Measurements from ENCODE around the gene SEC62. TPM values are rescaled to one million over a fixed set of nuclear protein-coding genes. Genes with fewer than 3 reads are reported as not detected.

Gene SEC62
- total RNA-seq, 2 donors from 2014 or later: 50.4 to 54.0 TPM

- H3K4me3 ChIP-seq: no peak overlapping the region
- H3K27ac ChIP-seq: no peak overlapping the region
- intact Hi-C loops (cut with DNase I): no loop called here
- H3K9me3 ChIP-seq: no peaks in the 10 kb centered on the region
- no peaks in the 10 kb centered on the region for H3K36me3 ChIP-seq
- DNase-seq (ENCODE audit: low spot score): no peak
- H3K4me1 ChIP-seq (replicated peaks): no peaks in the 10 kb centered on the region
- TF ChIP-seq POLR2A (IDR thresholded peaks at IDR 0.05): no peak
- TF ChIP-seq CTCF (IDR thresholded peaks at IDR 0.05): no peak
- no peak for TF ChIP-seq POLR2AphosphoS5 (IDR thresholded peaks at IDR 0.05)
- no peaks in the 10 kb centered on the region for H3K27me3 ChIP-seq (replicated peaks; ENCODE audit: insufficient read depth)
- 97% methylated on average over 1 of the region's 1 CpG for WGBS
These were observed 32.8 kb downstream of the SEC62 start for GRCh38 chr3:169999433-169999832.

- TF ChIP-seq POLR2A (IDR thresholded peaks at IDR 0.05) (no peak), POLR2AphosphoS5 (IDR thresholded peaks at IDR 0.05) (no peak), CTCF (IDR thresholded peaks at IDR 0.05) (no peak)
- Histone ChIP-seq H3K4me1 (replicated peaks) (no peaks in the 10 kb centered on the region), H3K27ac (no peak overlapping the region), H3K36me3 (no peaks in the 10 kb centered on the region), H3K9me3 (no peaks in the 10 kb centered on the region), H3K4me3 (no peak overlapping the region), H3K27me3 (replicated peaks; ENCODE audit: insufficient read depth) (no peaks in the 10 kb centered on the region)
- no peak for DNase-seq (ENCODE audit: low spot score)
- intact Hi-C loops (cut with DNase I): no loop called here
- 92% methylated on average over 2 of the region's 2 CpGs for WGBS
These were observed 33.4 kb downstream of the SEC62 start for GRCh38 chr3:170000051-170000450.

- TF ChIP-seq CTCF (IDR thresholded peaks at IDR 0.05) (no peak), POLR2AphosphoS5 (IDR thresholded peaks at IDR 0.05) (no peak), POLR2A (IDR thresholded peaks at IDR 0.05) (no peak)
- no peak overlapping the region for H3K27ac ChIP-seq
- H3K4me1 ChIP-seq (replicated peaks): no peaks in the 10 kb centered on the region
- H3K9me3 ChIP-seq: no peaks in the 10 kb centered on the region
- WGBS: 71% methylated on average over 10 of the region's 10 CpGs
- H3K36me3 ChIP-seq: no peaks in the 10 kb centered on the region
- no peaks in the 10 kb centered on the region for H3K27me3 ChIP-seq (replicated peaks; ENCODE audit: insufficient read depth)
- intact Hi-C loops (cut with DNase I): no loop called here
- DNase-seq (ENCODE audit: low spot score): no peak
- no peak overlapping the region for H3K4me3 ChIP-seq
These were observed 35.6 kb downstream of the SEC62 start for GRCh38 chr3:170002231-170002630.

GRCh38 chr3:170002879-170003278, 36.3 kb downstream of the SEC62 start:
- Histone ChIP-seq H3K4me1 (replicated peaks) (no peaks in the 10 kb centered on the region), H3K36me3 (no peaks in the 10 kb centered on the region), H3K4me3 (no peak overlapping the region), H3K27me3 (replicated peaks; ENCODE audit: insufficient read depth) (no peaks in the 10 kb centered on the region), H3K9me3 (no peaks in the 10 kb centered on the region), H3K27ac (no peak overlapping the region)
- intact Hi-C loops (cut with DNase I): no loop called here
- DNase-seq (ENCODE audit: low spot score): no peak
- TF ChIP-seq POLR2A (IDR thresholded peaks at IDR 0.05): no peak
- no peak for TF ChIP-seq POLR2AphosphoS5 (IDR thresholded peaks at IDR 0.05)
- no peak for TF ChIP-seq CTCF (IDR thresholded peaks at IDR 0.05)
- WGBS: 75% methylated on average over 1 of the region's 1 CpG

GRCh38 chr3:170003881-170004356, 37.3 kb downstream of the SEC62 start:
- Histone ChIP-seq H3K27me3 (replicated peaks; ENCODE audit: insufficient read depth) (no peaks in the 10 kb centered on the region), H3K36me3 (no peaks in the 10 kb centered on the region), H3K4me1 (replicated peaks) (no peaks in the 10 kb centered on the region), H3K27ac (no peak overlapping the region), H3K9me3 (no peaks in the 10 kb centered on the region), H3K4me3 (no peak overlapping the region)
- no peak for TF ChIP-seq CTCF (IDR thresholded peaks at IDR 0.05)
- TF ChIP-seq POLR2A (IDR thresholded peaks at IDR 0.05): no peak
- TF ChIP-seq POLR2AphosphoS5 (IDR thresholded peaks at IDR 0.05): no peak
- 81% methylated on average over 2 of the region's 2 CpGs for WGBS
- intact Hi-C loops (cut with DNase I): no loop called here
- DNase-seq (ENCODE audit: low spot score): no peak

Data from prostate gland (tissue), 2 donors.